H9 (cell line): ENCODE data around the gene NEK11. TPM values are rescaled to one million over a fixed set of nuclear protein-coding genes. Genes with fewer than 3 reads are reported as not detected.

Experiments
- DNase-seq: peaks from one replicate; pipeline ENCODE4 v3.0.0-alpha.2; 2017
- H2AFZ ChIP-seq: one replicate; pipeline ENCODE4 v1.6.1; 2013; ENCODE audit warnings: mild to moderate bottlenecking, low read length, control low read depth, moderate library complexity
- H2AK5ac ChIP-seq: 2 replicates; pipeline ENCODE4 v1.6.1; 2013; ENCODE audit warnings: low read length, control low read depth, mixed read lengths; ENCODE audit not compliant: insufficient read length
- H2BK120ac ChIP-seq: one replicate; pipeline ENCODE4 v1.6.1; 2013; ENCODE audit warnings: low read depth, mild to moderate bottlenecking, low read length, control low read depth, inconsistent platforms; ENCODE audit not compliant: poor library complexity, severe bottlenecking
- H2BK12ac ChIP-seq: 2 replicates; pipeline ENCODE4 v1.6.1; 2013; ENCODE audit warnings: low read length, control low read depth, mixed read lengths, low read depth; ENCODE audit not compliant: insufficient read length
- H2BK15ac ChIP-seq: 2 replicates; pipeline ENCODE4 v1.6.1; 2013; ENCODE audit warnings: low read depth, low read length, control low read depth
- H2BK20ac ChIP-seq: one replicate; pipeline ENCODE4 v1.6.1; 2013; ENCODE audit warnings: low read depth, mild to moderate bottlenecking, low read length, control low read depth, inconsistent platforms; ENCODE audit not compliant: poor library complexity, severe bottlenecking
- H2BK5ac ChIP-seq: 2 replicates; pipeline ENCODE4 v1.6.1; 2013; ENCODE audit warnings: low read length, control low read depth, mixed read lengths; ENCODE audit not compliant: insufficient read length
- H3K14ac ChIP-seq: 2 replicates; pipeline ENCODE4 v1.6.1; 2013; ENCODE audit warnings: low read length, control low read depth; ENCODE audit not compliant: insufficient read depth
- H3K18ac ChIP-seq: 2 replicates; pipeline ENCODE4 v1.6.1; 2013; ENCODE audit warnings: low read depth, mild to moderate bottlenecking, mixed read lengths, low read length, control low read depth; ENCODE audit not compliant: insufficient read length
- H3K23ac ChIP-seq: 2 replicates; pipeline ENCODE4 v1.6.1; 2013; ENCODE audit warnings: low read length, control low read depth, mixed read lengths, low read depth; ENCODE audit not compliant: insufficient read length
- H3K23me2 ChIP-seq: 2 replicates; pipeline ENCODE4 v1.6.1; 2013; ENCODE audit warnings: low read depth, mild to moderate bottlenecking, mixed read lengths, low read length, control low read depth; ENCODE audit not compliant: insufficient read length, poor library complexity, severe bottlenecking
- H3K27ac ChIP-seq: 2 replicates; pipeline ENCODE4 v1.5.1; 2013; ENCODE audit warnings: low read length, control low read depth, mixed read lengths, low read depth; ENCODE audit not compliant: insufficient read length
- H3K27me3 ChIP-seq: 2 replicates; pipeline ENCODE4 v1.6.1; 2013; ENCODE audit warnings: low read length, control low read depth, inconsistent platforms; ENCODE audit not compliant: insufficient read depth
- H3K4ac ChIP-seq: 2 replicates; pipeline ENCODE4 v1.6.1; 2013; ENCODE audit warnings: low read depth, mild to moderate bottlenecking, control low read depth, inconsistent platforms, low read length, moderate library complexity
- H3K4me1 ChIP-seq: 2 replicates; pipeline ENCODE4 v1.6.1; 2013; ENCODE audit warnings: low read length, control low read depth, inconsistent platforms; ENCODE audit not compliant: insufficient read depth
- H3K4me2 ChIP-seq: 2 replicates; pipeline ENCODE4 v1.6.1; 2013; ENCODE audit warnings: low read length, control low read depth, mixed read lengths; ENCODE audit not compliant: insufficient read length, insufficient read depth
- H3K56ac ChIP-seq: 2 replicates; pipeline ENCODE4 v1.6.1; 2013; ENCODE audit warnings: low read depth, mild to moderate bottlenecking, mixed read lengths, low read length, control low read depth; ENCODE audit not compliant: insufficient read length
- H3K79me1 ChIP-seq: 2 replicates; pipeline ENCODE4 v1.6.1; 2013; ENCODE audit warnings: low read depth, mild to moderate bottlenecking, moderate library complexity, low read length, control low read depth, inconsistent platforms; ENCODE audit not compliant: insufficient read depth, poor library complexity, severe bottlenecking
- H3K79me2 ChIP-seq: 2 replicates; pipeline ENCODE4 v1.6.1; 2013; ENCODE audit warnings: low read length, control low read depth, inconsistent platforms; ENCODE audit not compliant: insufficient read depth
- H3K9ac ChIP-seq: 2 replicates; pipeline ENCODE4 v1.6.1; 2013; ENCODE audit warnings: low read length, control low read depth, mixed read lengths; ENCODE audit not compliant: insufficient read length; ENCODE audit errors: extremely low read depth
- H3K9me3 ChIP-seq: one replicate; pipeline ENCODE4 v1.6.1; 2013; ENCODE audit warnings: low read depth, low read length, inconsistent platforms; ENCODE audit not compliant: control insufficient read depth
- H3T11ph ChIP-seq: one replicate; pipeline ENCODE4 v1.6.1; 2013; ENCODE audit warnings: mild to moderate bottlenecking, low read length, control low read depth, inconsistent platforms
- H4K20me1 ChIP-seq: one replicate; pipeline ENCODE4 v1.6.1; 2013; ENCODE audit not compliant: control insufficient read depth, insufficient read length, insufficient read depth
- H4K5ac ChIP-seq: 2 replicates; pipeline ENCODE4 v1.6.1; 2013; ENCODE audit warnings: low read depth, mild to moderate bottlenecking, mixed read lengths, low read length, control low read depth; ENCODE audit not compliant: insufficient read length
- H4K8ac ChIP-seq: replicated peaks from 2 replicates; pipeline ENCODE4 v1.6.1; 2013; ENCODE audit warnings: low read length, control low read depth, mixed read lengths, low read depth; ENCODE audit not compliant: insufficient read length
- H4K91ac ChIP-seq: 2 replicates; pipeline ENCODE4 v1.6.1; 2013; ENCODE audit warnings: low read depth, mild to moderate bottlenecking, moderate library complexity, mixed read lengths, low read length, control low read depth; ENCODE audit not compliant: insufficient read length
- H3K27ac Mint-ChIP-seq, 3 experiments: 2 replicates in 2 of 3; 3 replicates in 1 of 3; pipeline ENCODE4 v1.8.0; 2020 to 2021; ENCODE audit warnings: mixed read lengths in 3 of 3, mild to moderate bottlenecking in 1 of 3, moderate library complexity in 1 of 3
- H3K27me3 Mint-ChIP-seq: 2 replicates; pipeline ENCODE4 v1.8.0; 2021; ENCODE audit warnings: low read depth, mild to moderate bottlenecking, moderate library complexity, mixed read lengths
- H3K36me3 Mint-ChIP-seq, 3 experiments: 2 replicates in 2 of 3; 3 replicates in 1 of 3; pipeline ENCODE4 v1.8.0; 2020 to 2021; ENCODE audit warnings: low read depth in 3 of 3, mixed read lengths in 3 of 3; ENCODE audit not compliant: insufficient read depth in 1 of 3
- H3K4me1 Mint-ChIP-seq, 2 experiments: 2 replicates each; pipeline ENCODE4 v1.8.0; 2020; ENCODE audit warnings: mixed read lengths in 2 of 2
- H3K4me3 Mint-ChIP-seq, 2 experiments: 2 replicates in 1 of 2; 3 replicates in 1 of 2; pipeline ENCODE4 v1.8.0; 2020 to 2021; ENCODE audit warnings: mild to moderate bottlenecking in 2 of 2, mixed read lengths in 2 of 2, moderate library complexity in 1 of 2
- H3K9me3 Mint-ChIP-seq, 2 experiments: 2 replicates in 1 of 2; 3 replicates in 1 of 2; pipeline ENCODE4 v1.8.0; 2020; ENCODE audit warnings: mild to moderate bottlenecking in 2 of 2, mixed read lengths in 2 of 2, moderate library complexity in 1 of 2
- CTCF ChIP-seq: fragments of 200-600 bp; sonication (generic); conservative IDR thresholded peaks from 3 replicates; pipeline ENCODE4 v1.8.0; 2021; ENCODE audit warnings: antibody characterized with exemption, mild to moderate bottlenecking
- WGBS: extraction: QIAGEN DNeasy Blood & Tissue Kit; methylation state at CpG from one replicate; pipeline ENCODE4 v1.1.7; 2013; ENCODE audit warnings: missing lambda C conversion rate, low lambda C conversion rate, mixed read lengths; ENCODE audit not compliant: insufficient read length; ENCODE audit errors: extremely low coverage; 5-methylcytosine and 5-hydroxymethylcytosine counted together
- total RNA-seq: library from RNA; stranded (reverse); gene quantifications from 2 replicates; pipeline ENCODE4 v1.2.1, GENCODE V29; 2021

Gene NEK11
- total RNA-seq, 1 experiment from 2014 or later, result 2.5 TPM

GRCh38 chr3:131174752-131175151 lies 148.1 kb downstream of the NEK11 start:
- no CpG with 5 or more reads among the region's 1 CpG for WGBS

More at GRCh38 chr3:131174752-131175151, 148.1 kb downstream of the NEK11 start:
- Histone ChIP-seq H2BK15ac (no peak overlapping the region), H3T11ph (no peak overlapping the region), H3K18ac (no peak overlapping the region), H2AFZ (no peak overlapping the region), H2BK12ac (no peak overlapping the region), H3K79me1 (no peaks in the 10 kb centered on the region), H3K9ac (no peak overlapping the region), H3K23ac (no peak overlapping the region), H2BK20ac (no peak overlapping the region), H4K5ac (no peak overlapping the region), H3K56ac (no peak overlapping the region), H3K9me3 (no peaks in the 10 kb centered on the region), H2BK120ac (no peak overlapping the region), H4K91ac (no peak overlapping the region), H3K27me3 (no peaks in the 10 kb centered on the region), H3K4ac (no peak overlapping the region), H3K4me2 (no peak overlapping the region), H3K79me2 (no peaks in the 10 kb centered on the region), H3K23me2 (no peaks in the 10 kb centered on the region), H3K4me1 (no peaks in the 10 kb centered on the region), H3K27ac (no peak overlapping the region), H2AK5ac (no peak overlapping the region), H3K14ac (no peak overlapping the region), H4K8ac (no peak overlapping the region), H4K20me1 (no peaks in the 10 kb centered on the region), H2BK5ac (no peak overlapping the region)
- peaks cover 0 to 1% of the 10 kb centered on the region in 2 experiments; a peak in 2 of 5 replicates for H3K9me3 Mint-ChIP-seq
- H3K36me3 Mint-ChIP-seq, result no peaks in the 10 kb centered on the region
- no peak overlapping the region for H3K27ac Mint-ChIP-seq
- H3K4me1 Mint-ChIP-seq, result no peaks in the 10 kb centered on the region
- H3K4me3 Mint-ChIP-seq, result no peak overlapping the region
- no peak for DNase-seq
- TF ChIP-seq CTCF, result no peak
- no peaks in the 10 kb centered on the region for H3K27me3 Mint-ChIP-seq
